HG02798 (cell line): Measurements from ENCODE around the gene TOP3B.

Experiments used
- ATAC-seq: cut with Tn5 transposase; IDR thresholded peaks from one replicate; pipeline ENCODE4 v1.9.1; 2021; ENCODE audit warnings: mild to moderate bottlenecking; ENCODE audit not compliant: unreplicated experiment, poor library complexity

TOP3B gene

DNA sequence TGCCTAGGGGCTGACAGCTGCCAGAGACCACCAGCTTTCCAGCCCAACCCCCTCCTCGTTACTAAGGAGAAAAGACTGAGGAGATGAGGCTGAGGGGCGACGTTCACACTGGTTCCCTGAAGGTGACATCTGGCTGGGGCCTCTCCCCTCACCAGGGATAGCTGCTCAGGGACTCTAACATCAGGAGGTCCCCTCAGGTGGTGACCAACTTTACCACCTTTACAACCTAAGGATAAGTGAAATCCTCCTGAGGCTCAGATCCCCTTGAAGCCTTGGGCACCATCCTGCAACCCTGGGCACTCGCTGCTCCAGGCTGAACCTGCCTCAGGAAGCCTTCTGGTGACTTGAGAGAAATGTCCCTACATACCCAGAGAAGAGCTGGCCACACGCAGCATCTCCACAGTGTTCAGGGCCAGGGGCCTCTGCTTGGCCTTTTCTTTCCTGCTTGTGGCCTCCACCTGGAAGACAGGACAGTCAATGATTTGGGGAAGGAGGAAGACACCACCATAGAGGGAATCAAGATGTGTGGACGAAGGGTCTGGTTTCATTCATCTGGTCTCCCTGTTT, 17.6 kb downstream of the TOP3B start:
- ATAC-seq: no peak

DNA sequence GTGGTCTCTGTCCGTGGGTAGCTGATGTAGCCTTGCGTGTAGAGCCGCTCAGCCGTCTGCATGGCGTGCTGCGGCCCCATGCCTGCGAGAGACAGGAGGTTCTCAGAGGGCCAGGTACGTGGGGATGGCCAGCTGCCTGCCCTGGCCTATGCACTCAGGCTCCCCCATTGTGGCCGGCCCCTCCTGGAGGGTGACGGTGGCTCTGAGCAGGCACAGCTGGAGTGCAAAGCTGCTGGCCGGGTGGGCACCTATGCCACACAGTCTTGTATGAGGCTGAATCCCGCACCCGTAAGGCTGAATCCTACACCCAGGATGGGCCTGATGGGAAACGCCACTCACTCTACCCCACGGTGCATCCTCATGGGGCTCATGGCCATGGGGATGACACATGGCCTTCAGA, 18.4 kb downstream of the TOP3B start:
- no peak for ATAC-seq

DNA sequence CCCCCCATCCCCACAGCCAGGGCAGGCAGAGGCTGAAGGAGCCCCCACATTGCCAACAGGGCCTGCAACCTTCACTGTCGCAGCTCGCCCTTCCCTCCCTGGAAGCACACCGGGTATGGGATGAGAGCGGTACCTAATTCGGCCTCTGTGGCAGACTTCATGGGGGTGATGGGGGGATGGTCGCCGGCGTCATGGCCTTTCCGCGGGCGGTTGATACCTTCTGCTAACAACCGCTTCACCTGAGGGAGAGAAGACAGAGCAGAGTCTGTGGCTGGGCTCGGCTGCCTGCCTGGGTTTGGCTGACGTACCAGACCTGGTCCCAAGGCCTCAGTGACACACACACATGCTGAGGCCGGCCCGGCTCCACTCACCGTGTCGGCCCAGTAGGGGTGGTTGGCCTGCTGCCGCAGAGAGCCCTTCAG, 18.8 kb downstream of the TOP3B start:
- ATAC-seq: no peak

DNA sequence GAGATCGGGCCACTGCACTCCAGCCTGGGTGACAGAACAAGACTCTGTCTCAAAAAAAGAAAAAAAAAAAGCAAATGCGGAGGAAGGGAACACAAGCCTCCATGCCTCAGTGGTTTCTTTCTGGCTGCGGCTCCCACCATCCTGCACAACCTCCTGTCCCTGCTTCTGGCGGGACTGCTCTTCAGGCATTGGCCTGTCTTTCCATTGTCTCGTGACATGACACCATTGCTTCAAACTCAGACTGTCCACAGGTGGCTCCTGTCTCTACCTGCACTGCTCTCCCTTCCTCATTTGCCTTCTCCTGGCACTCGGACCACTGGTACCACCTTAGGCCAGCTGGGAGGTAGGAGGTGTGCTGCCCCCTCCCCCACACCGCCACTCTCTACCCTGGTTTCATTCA, 19.3 kb downstream of the TOP3B start:
- no peak for ATAC-seq

DNA sequence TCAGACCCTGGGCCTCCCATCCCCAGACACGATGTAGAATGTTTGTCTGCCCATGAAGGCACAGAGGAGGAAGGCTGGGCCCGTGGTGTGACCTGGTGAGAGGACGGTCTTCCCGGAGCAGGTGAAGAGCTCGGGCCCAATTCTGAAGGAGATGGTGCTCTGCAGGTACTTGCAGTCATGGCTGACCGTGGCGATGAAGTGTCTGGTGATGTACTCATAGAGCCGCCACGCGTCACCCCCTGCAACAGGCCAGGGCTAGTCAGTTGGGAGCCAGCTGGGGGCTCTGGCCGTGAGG, 20.0 kb downstream of the TOP3B start:
- no peak for ATAC-seq

DNA sequence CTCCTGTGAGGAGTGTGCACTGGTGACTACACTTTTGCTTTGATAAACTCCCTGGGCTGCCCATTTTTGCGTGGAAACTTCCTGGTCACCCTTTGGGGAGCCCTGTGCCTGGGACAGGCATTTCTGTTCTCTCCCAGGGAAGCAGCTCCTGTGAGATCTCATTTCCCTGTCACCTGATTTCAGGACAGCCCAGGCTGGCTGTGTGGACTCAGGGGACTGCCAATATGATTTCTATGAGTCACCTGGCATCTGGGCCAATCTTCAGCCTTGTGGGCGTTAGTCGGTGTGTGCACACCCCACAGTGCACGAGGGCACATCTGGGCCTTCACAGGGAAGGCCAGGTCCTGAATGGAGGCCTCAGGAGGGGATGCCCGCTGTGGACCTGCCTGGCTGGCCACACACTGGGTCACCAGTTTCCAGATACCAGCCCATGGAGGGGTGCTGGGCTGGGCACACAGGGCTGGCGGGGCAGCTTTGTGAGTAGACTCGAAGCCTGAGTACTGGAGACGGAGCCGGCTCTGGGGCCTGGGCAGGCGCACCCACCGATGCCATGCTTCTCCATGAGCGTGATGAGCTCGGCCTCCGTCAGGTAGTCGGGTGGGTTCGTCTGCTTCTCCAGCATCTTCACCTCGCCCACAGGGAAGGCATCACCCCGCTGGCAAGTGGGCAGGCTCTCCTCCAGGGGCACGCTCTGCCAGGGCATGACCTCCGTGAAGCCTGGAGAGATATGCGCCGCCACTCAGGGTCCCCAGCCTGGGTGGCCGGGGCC, 20.5 kb downstream of the TOP3B start:
- ATAC-seq: no peak

- no peak for ATAC-seq
These were observed 21.3 kb downstream of the TOP3B start for GRCh38 chr22:21961127-21961867.

GRCh38 chr22:21960200-21961126, 22.1 kb downstream of the TOP3B start:
- no peak for ATAC-seq

GRCh38 chr22:21959274-21960074, 23.1 kb downstream of the TOP3B start:
- no peak for ATAC-seq

DNA sequence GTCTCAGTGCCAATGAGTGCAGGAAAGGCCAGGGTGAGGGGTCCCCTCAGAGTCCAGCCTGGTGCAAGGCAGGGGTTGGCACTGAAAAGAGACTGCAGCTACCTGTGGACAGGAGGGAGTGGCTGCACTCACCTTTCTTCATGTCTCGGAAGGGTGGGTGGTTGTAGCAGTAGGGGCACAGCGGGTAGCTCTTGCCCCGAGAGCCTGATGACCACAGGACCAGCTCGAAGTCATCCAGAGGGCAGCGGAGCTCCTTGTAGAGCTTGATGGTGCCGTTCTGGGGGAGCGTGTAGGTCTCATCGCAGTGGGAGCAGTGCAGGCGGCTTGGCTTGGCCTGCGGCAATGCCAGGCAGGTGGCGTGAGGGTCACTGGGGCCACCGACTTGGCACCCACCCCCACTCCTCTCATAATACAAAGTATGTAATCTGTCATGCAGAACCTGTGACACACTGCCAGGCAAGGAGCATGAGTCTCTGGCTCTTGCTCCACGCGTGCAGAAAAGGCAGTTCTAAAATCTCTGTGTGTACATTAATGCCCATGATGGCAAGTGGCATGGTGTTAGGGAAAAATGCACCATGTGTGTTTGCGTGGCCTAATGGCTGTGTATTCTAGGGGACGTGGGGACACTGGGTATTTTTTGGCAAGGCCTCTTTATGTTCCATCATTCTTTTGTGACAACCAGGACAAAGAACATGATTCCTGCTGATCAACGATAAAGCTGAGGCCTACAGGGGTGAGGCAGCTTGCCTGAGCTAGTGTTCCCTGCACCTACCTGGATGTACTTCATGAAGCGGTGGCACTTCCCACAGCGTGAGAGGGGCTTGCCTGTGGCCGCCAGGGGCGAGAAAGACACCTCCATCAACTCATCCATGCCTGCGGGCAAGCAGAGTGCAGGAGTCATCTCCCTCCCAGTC, 24.0 kb downstream of the TOP3B start:
- no peak for ATAC-seq

- ATAC-seq: peak; percentile 87
These were observed 29.7 kb downstream of the TOP3B start, which contains the start of gene PPM1F for GRCh38 chr22:21952586-21953571. Gene PPM1F, minus strand, starts transcription at chr22:21952848. Its CDS starts 6,800 bp downstream, at chr22:21946048.

DNA sequence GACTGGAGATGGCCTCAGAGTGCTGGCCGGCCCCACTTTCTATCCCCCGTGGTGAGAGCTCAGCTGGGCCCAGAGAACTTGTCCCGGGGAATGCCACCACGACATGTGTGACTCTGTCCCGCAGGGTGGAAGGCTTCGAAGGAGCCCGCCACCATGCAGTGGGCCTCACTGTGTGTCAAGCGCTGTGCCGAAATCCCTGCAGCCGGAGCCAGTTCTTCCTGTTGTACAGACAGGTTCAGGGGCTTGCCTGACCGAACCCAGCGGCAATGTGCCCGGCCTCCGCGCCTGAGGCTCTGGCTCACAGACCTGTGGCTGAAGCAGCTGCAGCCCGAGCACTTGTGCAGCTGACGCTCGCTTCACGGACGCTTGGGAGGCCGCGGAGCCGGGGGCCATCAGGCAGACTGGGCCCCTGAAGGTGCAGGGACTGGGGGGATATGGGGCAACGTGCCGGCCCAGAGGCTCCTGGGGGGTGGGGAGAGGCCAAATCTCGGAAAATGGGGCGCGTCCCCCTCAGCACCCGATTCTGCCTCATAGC, 30.6 kb downstream of the TOP3B start:
- no peak for ATAC-seq

- ATAC-seq: no peak
These were observed 31.5 kb downstream of the TOP3B start for GRCh38 chr22:21951062-21951461.

- ATAC-seq: no peak
These were observed 32.6 kb downstream of the TOP3B start for GRCh38 chr22:21949948-21950347.

GRCh38 chr22:21949569-21949918, 33.0 kb downstream of the TOP3B start:
- no peak for ATAC-seq

- no peak for ATAC-seq
These were observed 33.6 kb downstream of the TOP3B start for GRCh38 chr22:21948824-21949568.

DNA sequence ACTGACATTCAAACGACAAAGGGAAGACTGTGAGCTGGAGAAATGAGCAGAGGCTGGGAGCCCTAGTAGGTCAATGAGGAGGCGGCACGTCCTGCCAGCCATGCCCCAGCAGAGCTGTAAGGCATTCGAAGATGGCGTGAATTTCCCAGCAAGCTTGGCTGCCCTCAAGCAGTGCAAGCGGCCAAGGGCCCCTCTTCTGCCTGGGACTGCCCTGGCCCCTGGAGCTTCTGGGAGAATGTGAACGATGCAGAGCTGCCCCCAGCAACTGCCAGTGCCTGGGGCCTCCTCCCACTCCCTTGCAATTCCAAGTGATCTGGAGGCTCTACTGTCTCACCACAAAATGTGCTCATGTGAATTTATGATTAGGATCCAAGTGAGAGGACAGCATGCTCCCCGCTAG, 34.2 kb downstream of the TOP3B start:
- no peak for ATAC-seq
